Neural cell (in vitro differentiated cells): ENCODE results near the gene KCNS1. TPM values are rescaled to one million over a fixed set of nuclear protein-coding genes. Genes with fewer than 3 reads are reported as not detected.

Experiments
- H2AFZ ChIP-seq: fragments of 200-600, 300-800 bp; sonication (generic), shearing (Covaris generic); 2 replicates; pipeline ENCODE4 v1.6.0; 2014; ENCODE audit warnings: low read depth, mild to moderate bottlenecking, antibody characterized with exemption, low read length, moderate library complexity
- H3F3A ChIP-seq: fragments of 200-600 bp; shearing (Covaris generic); 2 replicates; pipeline ENCODE4 v1.6.1; 2016; ENCODE audit warnings: mild to moderate bottlenecking, moderate library complexity, mixed read lengths, antibody characterized with exemption, low read length; ENCODE audit not compliant: insufficient read depth, poor library complexity, severe bottlenecking
- H3K27ac ChIP-seq: fragments of 200-600, 300-800 bp; sonication (generic), shearing (Covaris generic); 2 replicates; pipeline ENCODE4 v1.5.1; 2014; ENCODE audit warnings: mild to moderate bottlenecking, low read length, moderate library complexity
- H3K27me3 ChIP-seq: fragments of 300-800, 200-600 bp; sonication (generic), shearing (Covaris generic); 2 replicates; pipeline ENCODE4 v1.6.0; 2014; ENCODE audit warnings: mild to moderate bottlenecking, low read depth, low read length, moderate library complexity; ENCODE audit not compliant: insufficient read depth
- H3K36me3 ChIP-seq: fragments of 300-800, 200-600 bp; sonication (generic), shearing (Covaris generic); 2 replicates; pipeline ENCODE4 v1.5.1; 2014; ENCODE audit warnings: mild to moderate bottlenecking, antibody characterized with exemption, low read length, moderate library complexity; ENCODE audit not compliant: insufficient read depth
- H3K4me2 ChIP-seq: fragments of 300-800, 200-600 bp; sonication (generic), shearing (Covaris generic); 2 replicates; pipeline ENCODE4 v1.6.0; 2014; ENCODE audit warnings: mild to moderate bottlenecking, low read length
- H3K4me3 ChIP-seq: fragments of 300-800, 200-600 bp; sonication (generic), shearing (Covaris generic); 2 replicates; pipeline ENCODE4 v1.5.1; 2014; ENCODE audit warnings: mild to moderate bottlenecking, low read length, moderate library complexity
- H3K79me2 ChIP-seq: fragments of 200-600 bp; shearing (Covaris generic); replicated peaks from 2 replicates; pipeline ENCODE4 v1.6.0; 2014; ENCODE audit warnings: mild to moderate bottlenecking, low read length, moderate library complexity; ENCODE audit not compliant: insufficient read depth
- H3K9ac ChIP-seq: fragments of 300-800, 200-600 bp; sonication (generic), shearing (Covaris generic); 2 replicates; pipeline ENCODE4 v1.6.1; 2016; ENCODE audit warnings: mild to moderate bottlenecking, low read length, mixed read lengths
- H3K9me2 ChIP-seq: fragments of 200-600 bp; shearing (Covaris generic); 2 replicates; pipeline ENCODE4 v1.6.1; 2016; ENCODE audit warnings: mild to moderate bottlenecking, low read length, mixed read lengths; ENCODE audit not compliant: insufficient read depth
- H3K9me3 ChIP-seq: fragments of 200-600, 300-800 bp; sonication (generic), shearing (Covaris generic); 2 replicates; pipeline ENCODE4 v1.6.1; 2016; ENCODE audit warnings: mild to moderate bottlenecking, mixed run types, low read length, moderate library complexity, mixed read lengths
- H4K20me1 ChIP-seq: fragments of 200-600 bp; shearing (Covaris generic); 2 replicates; pipeline ENCODE4 v1.6.1; 2016; ENCODE audit warnings: mild to moderate bottlenecking, mixed run types; ENCODE audit not compliant: insufficient read depth
- CTCF ChIP-seq: fragments of 450-650 bp; IDR thresholded peaks from 2 replicates; pipeline ENCODE4 v1.5.1; 2014; ENCODE audit warnings: antibody characterized with exemption, mild to moderate bottlenecking, moderate library complexity; ENCODE audit not compliant: poor library complexity, severe bottlenecking
- EP300 ChIP-seq: fragments of 450-650 bp; conservative IDR thresholded peaks from 2 replicates; pipeline ENCODE4 v1.6.1; 2014; ENCODE audit warnings: antibody characterized with exemption, mild to moderate bottlenecking, moderate library complexity; ENCODE audit not compliant: poor library complexity, severe bottlenecking
- EZH2 ChIP-seq: fragments of 200-600, 300-800 bp; shearing (Covaris generic), sonication (generic); IDR thresholded peaks from 2 replicates; pipeline ENCODE4 v1.6.1; 2014; ENCODE audit warnings: antibody characterized with exemption, low read length, borderline replicate concordance, mild to moderate bottlenecking; ENCODE audit not compliant: insufficient read depth, poor library complexity, severe bottlenecking
- MXI1 ChIP-seq: fragments of 450-650 bp; conservative IDR thresholded peaks from 2 replicates; pipeline ENCODE4 v1.6.1; 2014; ENCODE audit warnings: antibody characterized with exemption, mild to moderate bottlenecking; ENCODE audit not compliant: poor library complexity, severe bottlenecking
- POLR2AphosphoS5 ChIP-seq: IDR thresholded peaks from 2 replicates; pipeline ENCODE4 v1.6.1; 2012
- RAD21 ChIP-seq: fragments of 450-650 bp; conservative IDR thresholded peaks from 2 replicates; pipeline ENCODE4 v1.6.1; 2014; ENCODE audit warnings: antibody characterized with exemption, mild to moderate bottlenecking, moderate library complexity
- REST ChIP-seq: IDR thresholded peaks from 2 replicates; pipeline ENCODE4 v1.6.1; 2012; ENCODE audit warnings: borderline replicate concordance
- SMC3 ChIP-seq: fragments of 450-650 bp; conservative IDR thresholded peaks from 2 replicates; pipeline ENCODE4 v1.6.1; 2014; ENCODE audit warnings: antibody characterized with exemption, mild to moderate bottlenecking, moderate library complexity; ENCODE audit not compliant: poor library complexity
- TAF1 ChIP-seq: IDR thresholded peaks from 2 replicates; pipeline ENCODE4 v1.6.1; 2012; ENCODE audit warnings: low read depth
- polyA plus RNA-seq: library from polyadenylated mRNA; depleted of rRNA; stranded (reverse); fragments of >200 nt; gene quantifications from 2 replicates; pipeline ENCODE4 v1.2.3, GENCODE V29; 2014

Gene KCNS1
- polyA plus RNA-seq, 1 donor from 2014 or later = not detected

- Histone ChIP-seq H3K27me3 (peaks cover 15% of the 10 kb centered on the region), H2AFZ (no peak overlapping the region), H3K27ac (no peak overlapping the region), H3F3A (no peaks in the 10 kb centered on the region), H3K9me3 (no peaks in the 10 kb centered on the region), H3K9ac (no peak overlapping the region), H3K4me2 (no peak overlapping the region), H4K20me1 (no peaks in the 10 kb centered on the region), H3K36me3 (no peaks in the 10 kb centered on the region), H3K4me3 (no peak overlapping the region), H3K79me2 (no peaks in the 10 kb centered on the region), H3K9me2 (no peaks in the 10 kb centered on the region)
- TF ChIP-seq SMC3 (no peak), REST (no peak), CTCF (no peak), RAD21 (no peak), TAF1 (no peak), EP300 (no peak), POLR2AphosphoS5 (no peak), MXI1 (no peak), EZH2 (no peak)
These were observed 5.9 kb downstream of the KCNS1 start for GRCh38 chr20:45094864-45095574.

GRCh38 chr20:45094201-45094600 is 6.7 kb downstream of the KCNS1 start:
- Histone ChIP-seq H4K20me1 (no peaks in the 10 kb centered on the region), H3K9me3 (no peaks in the 10 kb centered on the region), H3K4me2 (no peak overlapping the region), H3K36me3 (no peaks in the 10 kb centered on the region), H3K79me2 (no peaks in the 10 kb centered on the region), H3K27ac (no peak overlapping the region), H3F3A (no peaks in the 10 kb centered on the region), H3K9me2 (no peaks in the 10 kb centered on the region), H3K4me3 (no peak overlapping the region), H3K9ac (no peak overlapping the region), H3K27me3 (peaks cover 7% of the 10 kb centered on the region), H2AFZ (no peak overlapping the region)
- no peak for TF ChIP-seq REST
- TF ChIP-seq SMC3 = no peak
- TF ChIP-seq EZH2 = no peak
- TF ChIP-seq TAF1 = no peak
- TF ChIP-seq POLR2AphosphoS5 = no peak
- TF ChIP-seq RAD21 = no peak
- no peak for TF ChIP-seq EP300
- no peak for TF ChIP-seq MXI1
- no peak for TF ChIP-seq CTCF
